HepG2 (cell line): ENCODE measurements around the gene DUSP2. TPM values are rescaled to one million over a fixed set of nuclear protein-coding genes. Genes with fewer than 3 reads are reported as not detected.
A peak's percentile ranks its signal among the peaks of the same experiment; 100 is the strongest.

Experiments used
- ATAC-seq: fragments of 200-7000 bp; cut with Tn5 transposase; 3 replicates; pipeline ENCODE4 v1.9.1; 2020; ENCODE audit warnings: mild to moderate bottlenecking, moderate library complexity
- BruUV-seq: library from RNA; stranded (reverse); fragments of 400-500 nt; replicated peaks from 2 replicates; lab custom pipeline; 2021; lab: Mats Ljungman, UMichigan
- CTCF ChIA-PET: fragments of 300-600 bp; formaldehyde crosslinking; extraction: SDS; loops from one replicate; lab custom pipeline; 2021; ENCODE audit warnings: low total read pairs, inconsistent platforms, low intra/inter-chr PET ratio; lab: Yijun Ruan, JAX
- POLR2A ChIA-PET: fragments of 350-600 bp; sonication (Branson Sonifier 250); formaldehyde crosslinking; loops from one replicate; lab custom pipeline; 2020; ENCODE audit warnings: antibody characterized with exemption, inconsistent platforms; lab: Yijun Ruan, JAX
- DNase-seq: peaks from one replicate; pipeline ENCODE4 v3.0.0-alpha.2; 2015; ENCODE audit warnings: low spot score
- FAIRE-seq: peaks from 3 replicates; lab custom pipeline; 2011; peaks lifted over from hg19 to GRCh38; lab: Jason Lieb, UNC
- H2AFZ ChIP-seq: one replicate; pipeline ENCODE4 v1.6.1; 2011; ENCODE audit warnings: low read length, inconsistent platforms
- H3K27ac ChIP-seq: fragments of 300-600 bp; 3 replicates; pipeline ENCODE4 v1.8.0; 2011; ENCODE audit warnings: mixed run types, mild to moderate bottlenecking, mixed read lengths, low read length, inconsistent platforms; ENCODE audit not compliant: insufficient read depth; ENCODE audit errors: extremely low read length
- H3K27me3 ChIP-seq, 2 experiments: fragments of 200-600 bp in 1 of 2; 2 replicates in 1 of 2; 3 replicates in 1 of 2; pipeline versions ENCODE4 v1.6.0 to v1.8.0; 2011; ENCODE audit warnings: low read length in 2 of 2, mild to moderate bottlenecking in 2 of 2, moderate library complexity in 2 of 2, inconsistent platforms in 1 of 2; ENCODE audit not compliant: insufficient read depth in 2 of 2, control insufficient read depth in 1 of 2
- H3K36me3 ChIP-seq, 2 experiments: fragments of 200-600 bp in 1 of 2; replicated peaks in 1 of 2; 2 replicates in 1 of 2; 3 replicates in 1 of 2; pipeline versions ENCODE4 v1.5.1 to v1.8.0; 2011; ENCODE audit warnings: low read length in 2 of 2, inconsistent platforms in 1 of 2; ENCODE audit not compliant: insufficient read depth in 2 of 2, control insufficient read depth in 1 of 2
- H3K4me1 ChIP-seq: 2 replicates; pipeline ENCODE4 v1.5.1; 2012; ENCODE audit warnings: low read length, inconsistent platforms; ENCODE audit not compliant: insufficient read depth
- H3K4me2 ChIP-seq: 2 replicates; pipeline ENCODE4 v1.6.0; 2011; ENCODE audit warnings: low read depth, low read length, inconsistent platforms
- H3K4me3 ChIP-seq, 3 experiments: fragments of 200-600 bp in 1 of 3; sonication (generic), shearing (Covaris generic) in 1 of 3; replicated peaks in 1 of 3; 2 replicates each; pipeline ENCODE4 v1.5.1; 2011 to 2016; ENCODE audit warnings: low read length in 3 of 3, inconsistent platforms in 2 of 3, low read depth in 2 of 3, mild to moderate bottlenecking in 2 of 3, control low read depth in 1 of 3, mixed read lengths in 1 of 3; ENCODE audit not compliant: insufficient read depth in 1 of 3
- H3K79me2 ChIP-seq: one replicate; pipeline ENCODE4 v1.6.1; 2011; ENCODE audit warnings: low read length, inconsistent platforms; ENCODE audit not compliant: insufficient read depth
- H3K9ac ChIP-seq: 2 replicates; pipeline ENCODE4 v1.6.0; 2011; ENCODE audit warnings: mild to moderate bottlenecking, low read depth, low read length, inconsistent platforms; ENCODE audit not compliant: insufficient read depth
- H3K9me3 ChIP-seq: 2 replicates; pipeline ENCODE4 v1.5.1; 2012; ENCODE audit warnings: mild to moderate bottlenecking, low read length
- H4K20me1 ChIP-seq: 2 replicates; pipeline ENCODE4 v1.6.0; 2011; ENCODE audit warnings: inconsistent platforms, mild to moderate bottlenecking, low read length, moderate library complexity; ENCODE audit not compliant: insufficient read depth
- CBFB ChIP-seq: sonication (generic); formaldehyde crosslinking; IDR thresholded peaks from 2 replicates; pipeline ENCODE4 v1.4.0; 2020; ENCODE audit warnings: missing genetic modification reagents
- CHCHD3 ChIP-seq: sonication (generic); formaldehyde crosslinking; IDR thresholded peaks from 2 replicates; pipeline ENCODE4 v1.8.0; 2022; ENCODE audit warnings: mild to moderate bottlenecking, missing genetic modification reagents, moderate library complexity
- CREB3 ChIP-seq: sonication (generic); formaldehyde crosslinking; IDR thresholded peaks from 2 replicates; pipeline ENCODE4 v1.5.0; 2020; ENCODE audit warnings: missing genetic modification reagents
- DNMT1 ChIP-seq: sonication (generic); formaldehyde crosslinking; IDR thresholded peaks from 2 replicates; pipeline ENCODE4 v1.5.1; 2020; ENCODE audit warnings: mild to moderate bottlenecking, missing genetic modification reagents
- GLI4 ChIP-seq: sonication (generic); formaldehyde crosslinking; IDR thresholded peaks from 2 replicates; pipeline ENCODE4 v1.5.1; 2020; ENCODE audit warnings: missing genetic modification reagents, mild to moderate bottlenecking, moderate library complexity, borderline replicate concordance
- GPN1 ChIP-seq: sonication (generic); formaldehyde crosslinking; IDR thresholded peaks from 2 replicates; pipeline ENCODE4 v1.5.1; 2020; ENCODE audit warnings: missing genetic modification reagents, borderline replicate concordance
- HDAC1 ChIP-seq: sonication (generic); formaldehyde crosslinking; IDR thresholded peaks from 2 replicates; pipeline ENCODE4 v1.5.1; 2020; ENCODE audit warnings: mild to moderate bottlenecking, missing genetic modification reagents
- IKZF1 ChIP-seq: fragments of 450-650 bp; IDR thresholded peaks from 2 replicates; pipeline ENCODE4 v1.7.1; 2016
- JDP2 ChIP-seq: sonication (generic); formaldehyde crosslinking; IDR thresholded peaks from 2 replicates; pipeline ENCODE4 v1.8.1; 2022; ENCODE audit warnings: missing genetic modification reagents, borderline replicate concordance
- LCORL ChIP-seq, 2 experiments: fragments of 450-650 bp in 1 of 2; sonication (generic) in 1 of 2; formaldehyde crosslinking in 1 of 2; IDR thresholded peaks; 2 replicates each; pipeline versions ENCODE4 v1.5.0 to v1.6.1; 2017 to 2020; ENCODE audit warnings: antibody characterized with exemption in 1 of 2, missing genetic modification reagents in 1 of 2
- MYC ChIP-seq: sonication (generic); formaldehyde crosslinking; IDR thresholded peaks from 2 replicates; pipeline ENCODE4 v1.9.0; 2021; ENCODE audit warnings: missing genetic modification reagents, borderline replicate concordance
- NAIF1 ChIP-seq: sonication (generic); formaldehyde crosslinking; IDR thresholded peaks from 2 replicates; pipeline ENCODE4 v1.5.0; 2020; ENCODE audit warnings: mild to moderate bottlenecking, missing genetic modification reagents, borderline replicate concordance
- SP1 ChIP-seq, 2 experiments: fragments of 450-650 bp in 1 of 2; sonication (generic) in 1 of 2; formaldehyde crosslinking in 1 of 2; IDR thresholded peaks; 2 replicates each; pipeline versions ENCODE4 v1.4.0 to v1.6.1; 2016 to 2020; ENCODE audit warnings: missing genetic modification reagents in 1 of 2
- YY1 ChIP-seq: IDR thresholded peaks from 2 replicates; pipeline ENCODE4 v1.6.1; 2011; ENCODE audit warnings: low read length, low read depth, moderate library complexity, mild to moderate bottlenecking; ENCODE audit not compliant: insufficient read depth, insufficient replicate concordance
- ZBTB43 ChIP-seq: sonication (generic); formaldehyde crosslinking; conservative IDR thresholded peaks from 2 replicates; pipeline ENCODE4 v1.4.0; 2020; ENCODE audit warnings: missing genetic modification reagents
- ZMYM3 ChIP-seq: sonication (generic); formaldehyde crosslinking; IDR thresholded peaks from 2 replicates; pipeline ENCODE4 v1.5.1; 2020; ENCODE audit warnings: mild to moderate bottlenecking, missing genetic modification reagents
- ZNF264 ChIP-seq: sonication (generic); formaldehyde crosslinking; IDR thresholded peaks from 2 replicates; pipeline ENCODE4 v1.4.0; 2020; ENCODE audit warnings: missing genetic modification reagents
- ZNF354B ChIP-seq: sonication (generic); formaldehyde crosslinking; IDR thresholded peaks from 2 replicates; pipeline ENCODE4 v1.8.0; 2022; ENCODE audit warnings: mild to moderate bottlenecking, missing genetic modification reagents
- ZNF446 ChIP-seq: sonication (generic); formaldehyde crosslinking; IDR thresholded peaks from 2 replicates; pipeline ENCODE4 v1.5.0; 2020; ENCODE audit warnings: mild to moderate bottlenecking, missing genetic modification reagents
- ZNF549 ChIP-seq: sonication (generic); formaldehyde crosslinking; IDR thresholded peaks from 2 replicates; pipeline ENCODE4 v1.5.0; 2020; ENCODE audit warnings: missing genetic modification reagents
- ZNF552 ChIP-seq: sonication (generic); formaldehyde crosslinking; IDR thresholded peaks from 2 replicates; pipeline ENCODE4 v1.9.0; 2022; ENCODE audit warnings: missing genetic modification reagents, mild to moderate bottlenecking, borderline replicate concordance
- ZNF572 ChIP-seq: sonication (generic); formaldehyde crosslinking; IDR thresholded peaks from 2 replicates; pipeline ENCODE4 v1.5.1; 2020; ENCODE audit warnings: mild to moderate bottlenecking, missing genetic modification reagents
- ZNF614 ChIP-seq: IDR thresholded peaks from 2 replicates; pipeline ENCODE4 v1.6.1; 2018; ENCODE audit warnings: missing biosample characterization, missing genetic modification reagents, inconsistent platforms, borderline replicate concordance
- ZNF782 ChIP-seq: sonication (generic); formaldehyde crosslinking; IDR thresholded peaks from 2 replicates; pipeline ENCODE4 v1.4.0; 2020; ENCODE audit warnings: missing genetic modification reagents, mild to moderate bottlenecking, borderline replicate concordance
- ZNF883 ChIP-seq: sonication (generic); formaldehyde crosslinking; IDR thresholded peaks from 2 replicates; pipeline ENCODE4 v1.5.1; 2020; ENCODE audit warnings: mild to moderate bottlenecking, missing genetic modification reagents; ENCODE audit errors: not compliant biosample characterization
- WGBS: methylation state at CpG from one replicate; pipeline ENCODE4 v1.1.6; 2017; ENCODE audit warnings: low lambda C conversion rate; 5-methylcytosine and 5-hydroxymethylcytosine counted together
- in situ Hi-C: cut with HindIII; loops from 2 replicates; pipeline ENCODE4 v1.10.0; 2017; ENCODE audit warnings: low pct_unique_long_range_greater_than_20kb; ENCODE audit not compliant: extremely low pct_ligation_motif_present
- intact Hi-C: fragments of 100-400 bp; cut with micrococcal nuclease; formaldehyde crosslinking; loops from one replicate; pipeline ENCODE4 v1.10.0; 2022; ENCODE audit not compliant: unreplicated experiment
- polyA plus RNA-seq, 8 experiments: library from polyadenylated mRNA; depleted of rRNA in 3 of 8; stranded (reverse) in 7 of 8; unstranded in 1 of 8; fragments of >200 nt; fragmentation: Illumina TruSeq in 4 of 8; extraction: Trizol in 4 of 8; gene quantifications; 2 replicates each; pipeline versions ENCODE4 v1.2.1 to v1.2.3, GENCODE V29; 2011 to 2016; ENCODE audit warnings: low read depth in 4 of 8, missing spikeins in 1 of 8, mixed read lengths in 1 of 8; ENCODE audit not compliant: insufficient read depth in 1 of 8
- total RNA-seq, 5 experiments: library from RNA; depleted of rRNA; stranded (reverse); fragments of >200 nt; fragmentation: Illumina TruSeq; extraction: Trizol; gene quantifications; 2 replicates each; pipeline ENCODE4 v1.2.3, GENCODE V29; 2016; ENCODE audit warnings: low read depth in 1 of 5

Gene DUSP2
- total and polyA plus RNA-seq, 2 of the 13 experiments (the other 11 are each of a cell fraction or from before 2014, with no cell fraction given): not detected

- BruUV-seq: no TSS peak
- POLR2A ChIA-PET: no interaction called here
- no peak for FAIRE-seq
These were observed 8.1 kb upstream of the DUSP2 start for GRCh38 chr2:96153291-96153713.

GRCh38 chr2:96152304-96153161, 7.3 kb upstream of the DUSP2 start:
- no peak overlapping the region for H3K4me2 ChIP-seq
- H3K36me3 ChIP-seq: no peaks in the 10 kb centered on the region
- FAIRE-seq: no peak
- no peaks in the 10 kb centered on the region for H3K79me2 ChIP-seq
- H4K20me1 ChIP-seq: no peaks in the 10 kb centered on the region
- BruUV-seq: no TSS peak
- H2AFZ ChIP-seq: no peak overlapping the region
- no peak overlapping the region for H3K27ac ChIP-seq
- H3K4me1 ChIP-seq: no peaks in the 10 kb centered on the region
- CTCF ChIA-PET: no interaction called here
- no peak overlapping the region for H3K9ac ChIP-seq
- H3K27me3 ChIP-seq: peaks cover 21 to 72% of the 10 kb centered on the region in 2 experiments; a peak in 4 of 5 replicates
- 33% methylated on average over 11 of the region's 13 CpGs for WGBS
- POLR2A ChIA-PET: no interaction called here
- in situ Hi-C loops (no loop called here), intact Hi-C loops (no loop called here)
- H3K9me3 ChIP-seq: no peaks in the 10 kb centered on the region
- no peak overlapping the region for H3K4me3 ChIP-seq
- DNase-seq: no peak
- ATAC-seq: no peak
- TF ChIP-seq IKZF1: no peak
- TF ChIP-seq ZBTB43: no peak
- TF ChIP-seq NAIF1 (CRISPR knock-in tag): no peak
- no peak for TF ChIP-seq CBFB (CRISPR knock-in tag)
- TF ChIP-seq ZNF354B: no peak
- TF ChIP-seq GLI4 (CRISPR knock-in tag): no peak
- no peak for TF ChIP-seq SP1 (IDR thresholded peaks at IDR 0.05)
- no peak for TF ChIP-seq SP1 (CRISPR knock-in tag; IDR thresholded peaks at IDR 0.05)
- TF ChIP-seq HDAC1: no peak
- TF ChIP-seq CREB3 (CRISPR knock-in tag): no peak
- TF ChIP-seq LCORL (IDR thresholded peaks at IDR 0.05): no peak
- no peak for TF ChIP-seq LCORL (CRISPR knock-in tag; IDR thresholded peaks at IDR 0.05)
- TF ChIP-seq ZMYM3 (CRISPR knock-in tag): no peak

More at GRCh38 chr2:96153291-96153713, 8.1 kb upstream of the DUSP2 start:
- H3K27me3 ChIP-seq: peaks cover 23 to 72% of the 10 kb centered on the region in 2 experiments
- in situ Hi-C loops: no loop called here
- ATAC-seq: peak; percentile 5; the same call in 1 of the 3 replicates
- no peak overlapping the region for H3K4me3 ChIP-seq
- H3K27ac ChIP-seq: no peak overlapping the region
- H3K4me1 ChIP-seq: no peaks in the 10 kb centered on the region
- CTCF ChIA-PET: no interaction called here
- no peak overlapping the region for H3K4me2 ChIP-seq
- H4K20me1 ChIP-seq: no peaks in the 10 kb centered on the region
- no peak overlapping the region for H3K9ac ChIP-seq
- 19% methylated on average over 7 of the region's 7 CpGs for WGBS
- no peak for DNase-seq
- no peaks in the 10 kb centered on the region for H3K9me3 ChIP-seq
- no peaks in the 10 kb centered on the region for H3K79me2 ChIP-seq
- no peak overlapping the region for H2AFZ ChIP-seq
- no peaks in the 10 kb centered on the region for H3K36me3 ChIP-seq
- TF ChIP-seq GPN1 (CRISPR knock-in tag) (no peak), YY1 (no peak), ZNF552 (CRISPR knock-in tag) (no peak), ZNF549 (no peak), ZNF614 (CRISPR knock-in tag) (no peak), ZNF883 (CRISPR knock-in tag) (no peak), ZNF264 (CRISPR knock-in tag) (no peak), ZNF572 (CRISPR knock-in tag) (no peak), ZNF782 (no peak), CHCHD3 (CRISPR knock-in tag) (no peak), DNMT1 (CRISPR knock-in tag) (no peak), CBFB (CRISPR knock-in tag) (no peak), JDP2 (CRISPR knock-in tag) (no peak), ZNF446 (CRISPR knock-in tag) (no peak), MYC (no peak)
- TF ChIP-seq, all 625 proteins: peak for 0
- intact Hi-C loops: no loop called here
